Body of pancreas (tissue), 4 donors: Measurements from ENCODE around the gene BORCS6. TPM values are rescaled to one million over a fixed set of nuclear protein-coding genes. Genes with fewer than 3 reads are reported as not detected.

Experiments
- ATAC-seq: fragments of 150-250 bp; one replicate; pipeline ENCODE4 v1.9.1; 2016
- DNase-seq, 4 donors: peaks; one replicate each; pipeline ENCODE4 v3.0.0-alpha.2; 2019
- H3K27ac ChIP-seq, 4 donors: fragments of 200-600 bp; sonication (generic); 1 replicate in 3 of 4; 2 replicates in 1 of 4; pipeline versions ENCODE4 v1.5.1 to v1.6.1; 2016 to 2019; ENCODE audit warnings: mild to moderate bottlenecking in 1 of 4, mixed read lengths in 1 of 4, moderate library complexity in 1 of 4
- H3K27me3 ChIP-seq, 2 donors: fragments of 200-600 bp; sonication (generic); one replicate each; pipeline ENCODE4 v1.6.0; 2016; ENCODE audit warnings: mild to moderate bottlenecking in 1 of 2
- H3K36me3 ChIP-seq, 2 donors: fragments of 200-600 bp; sonication (generic); replicated peaks in 1 of 2; 2 replicates each; pipeline ENCODE4 v1.5.1; 2016; ENCODE audit warnings: low read depth in 2 of 2; ENCODE audit not compliant: insufficient read depth in 1 of 2
- H3K4me1 ChIP-seq: fragments of 200-600 bp; sonication (generic); one replicate; pipeline ENCODE4 v1.6.0; 2016
- H3K4me3 ChIP-seq, 2 donors: fragments of 200-600 bp; sonication (generic); 1 replicate in 1 of 2; 2 replicates in 1 of 2; pipeline ENCODE4 v1.5.1; 2016 to 2019
- H3K9me3 ChIP-seq, 3 donors: fragments of 200-600 bp; sonication (generic); 1 replicate in 2 of 3; 2 replicates in 1 of 3; pipeline ENCODE4 v1.5.1; 2016
- POLR2A ChIP-seq, 3 donors: fragments of 450-650 bp; IDR thresholded peaks; one replicate each; pipeline ENCODE4 v1.6.1; 2016; ENCODE audit warnings: antibody characterized with exemption in 3 of 3, mild to moderate bottlenecking in 2 of 3
- WGBS, 2 donors: methylation state at CpG; one replicate each; pipeline ENCODE4 v1.1.5; 2017; 5-methylcytosine and 5-hydroxymethylcytosine counted together
- intact Hi-C: fragments of 100-400 bp; cut with DNase I; formaldehyde crosslinking; loops from one replicate; pipeline ENCODE4 v1.15.1; 2023
- total RNA-seq, 2 donors: library from RNA; depleted of rRNA; stranded (reverse); fragments of >200 nt; gene quantifications; one replicate each; pipeline ENCODE4 v1.1.0, GENCODE V29; 2016
- TF ChIP-seq, protein P1 (sequence below), 7 experiments: fragments of 450-650 bp in 4 of 7; fragments of 200-600 bp in 3 of 7; sonication (generic) in 3 of 7; IDR thresholded peaks; one replicate each; pipeline ENCODE4 v1.5.1; 2016 to 2019; ENCODE audit warnings: antibody characterized with exemption in 7 of 7

Gene BORCS6
- total RNA-seq, 2 donors from 2014 or later, result 11.9 to 16.2 TPM

GRCh38 chr17:8151120-8151640 lies 38.8 kb downstream of the BORCS6 start:
- intact Hi-C loops, result no loop called here
- Histone ChIP-seq H3K27ac (peak overlapping the region; percentile 99 to 100 (median 100)), H3K4me1 (peaks cover 58% of the 10 kb centered on the region), H3K36me3 (peaks cover 36 to 37% of the 10 kb centered on the region in 2 donors), H3K27me3 (no peaks in the 10 kb centered on the region), H3K4me3 (peak overlapping the region; percentile 25 to 61), H3K9me3 (no peaks in the 10 kb centered on the region)
- WGBS, 2 donors, result 12 to 32% methylated on average over 9 to 37 of the region's 38 CpGs
- peak; percentile 75 to 89 (median 83) for DNase-seq
- no peak for TF ChIP-seq POLR2A (IDR thresholded peaks at IDR 0.05)
- TF ChIP-seq, protein P1, sequence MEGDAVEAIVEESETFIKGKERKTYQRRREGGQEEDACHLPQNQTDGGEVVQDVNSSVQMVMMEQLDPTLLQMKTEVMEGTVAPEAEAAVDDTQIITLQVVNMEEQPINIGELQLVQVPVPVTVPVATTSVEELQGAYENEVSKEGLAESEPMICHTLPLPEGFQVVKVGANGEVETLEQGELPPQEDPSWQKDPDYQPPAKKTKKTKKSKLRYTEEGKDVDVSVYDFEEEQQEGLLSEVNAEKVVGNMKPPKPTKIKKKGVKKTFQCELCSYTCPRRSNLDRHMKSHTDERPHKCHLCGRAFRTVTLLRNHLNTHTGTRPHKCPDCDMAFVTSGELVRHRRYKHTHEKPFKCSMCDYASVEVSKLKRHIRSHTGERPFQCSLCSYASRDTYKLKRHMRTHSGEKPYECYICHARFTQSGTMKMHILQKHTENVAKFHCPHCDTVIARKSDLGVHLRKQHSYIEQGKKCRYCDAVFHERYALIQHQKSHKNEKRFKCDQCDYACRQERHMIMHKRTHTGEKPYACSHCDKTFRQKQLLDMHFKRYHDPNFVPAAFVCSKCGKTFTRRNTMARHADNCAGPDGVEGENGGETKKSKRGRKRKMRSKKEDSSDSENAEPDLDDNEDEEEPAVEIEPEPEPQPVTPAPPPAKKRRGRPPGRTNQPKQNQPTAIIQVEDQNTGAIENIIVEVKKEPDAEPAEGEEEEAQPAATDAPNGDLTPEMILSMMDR (IDR thresholded peaks at IDR 0.05), result peak in 1 of 7 experiments; percentile 17
- ATAC-seq, result no peak

- WGBS, 2 donors, result 80 to 84% methylated on average over 7 to 18 of the region's 18 CpGs
- Histone ChIP-seq H3K27ac (peak overlapping the region; percentile 99 to 100 (median 100)), H3K27me3 (no peaks in the 10 kb centered on the region), H3K36me3 (peaks cover 43 to 44% of the 10 kb centered on the region in 2 donors), H3K4me3 (no peak overlapping the region), H3K4me1 (peaks cover 58% of the 10 kb centered on the region), H3K9me3 (no peaks in the 10 kb centered on the region)
- TF ChIP-seq, protein P1 (IDR thresholded peaks at IDR 0.05), result no peak
- TF ChIP-seq POLR2A (IDR thresholded peaks at IDR 0.05), result no peak
- DNase-seq (peak in 2 of 4 donors; percentile 18 to 31), ATAC-seq (no peak)
- intact Hi-C loops, result no loop called here
Measured at GRCh38 chr17:8150194-8151119, 39.5 kb downstream of the BORCS6 start.

GRCh38 chr17:8149419-8150193 lies 40.4 kb downstream of the BORCS6 start:
- no peaks in the 10 kb centered on the region for H3K27me3 ChIP-seq
- peak overlapping the region in 3 of 4 donors; percentile 4 to 100 (median 99) for H3K27ac ChIP-seq
- no peak for ATAC-seq
- TF ChIP-seq, protein P1 (IDR thresholded peaks at IDR 0.05), result no peak
- no peak for TF ChIP-seq POLR2A (IDR thresholded peaks at IDR 0.05)
- peak in 2 of 4 donors; percentile 19 to 21 for DNase-seq
- no peaks in the 10 kb centered on the region for H3K9me3 ChIP-seq
- H3K4me3 ChIP-seq, result no peak overlapping the region
- intact Hi-C loops, result no loop called here
- peaks cover 52% of the 10 kb centered on the region for H3K4me1 ChIP-seq
- peaks cover 51% of the 10 kb centered on the region in 2 donors for H3K36me3 ChIP-seq
- WGBS, 2 donors, result 87 to 94% methylated on average over 9 to 29 of the region's 29 CpGs

DNA sequence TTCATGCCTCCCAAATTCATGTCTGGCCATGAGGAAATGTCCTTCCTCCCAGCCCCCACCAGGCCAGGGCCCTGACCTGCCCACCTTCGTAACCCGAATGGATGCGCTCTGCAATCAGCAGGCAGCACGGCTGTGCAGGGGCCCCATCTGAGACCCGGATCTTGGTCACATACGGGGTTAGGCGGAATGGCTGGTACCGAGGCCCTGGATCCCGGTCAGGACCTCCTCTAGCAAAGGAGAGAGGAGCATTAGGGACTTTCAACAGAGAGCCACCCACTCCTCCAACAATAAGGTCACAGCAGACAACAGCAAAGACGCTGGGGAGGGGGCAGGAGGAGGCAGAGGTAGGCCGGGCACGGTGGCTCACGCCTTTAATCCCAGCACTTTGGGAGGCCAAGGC lies 41.4 kb downstream of the BORCS6 start:
- intact Hi-C loops, result no loop called here
- WGBS, 2 donors, result 83 to 89% methylated on average over 13 of the region's 13 CpGs
- no peaks in the 10 kb centered on the region for H3K9me3 ChIP-seq
- no peak for TF ChIP-seq POLR2A (IDR thresholded peaks at IDR 0.05)
- TF ChIP-seq, protein P1 (IDR thresholded peaks at IDR 0.05), result no peak
- DNase-seq (peak in 1 of 4 donors; percentile 13), ATAC-seq (no peak)
- peak overlapping the region in 1 of 4 donors; percentile 22 for H3K27ac ChIP-seq
- H3K36me3 ChIP-seq, result peaks cover 60 to 61% of the 10 kb centered on the region in 2 donors
- peaks cover 41% of the 10 kb centered on the region for H3K4me1 ChIP-seq
- H3K4me3 ChIP-seq, result no peak overlapping the region
- no peaks in the 10 kb centered on the region for H3K27me3 ChIP-seq
